ENCODE data around the gene PLCXD3.
A peak's percentile ranks its signal among the peaks of the same experiment; 100 is the strongest.
"Not testable (repeated sequence)": the region's sequence is repeated elsewhere in the genome, so short reads cannot be mapped to it uniquely, and the experiment has no call there.

The PLCXD3 gene

GRCh38 chr5:41338136-41338675 is 172.2 kb downstream of the PLCXD3 start:
- H3K9ac ChIP-seq (ENCODE audit: insufficient read length): no peak overlapping the region
- H3K27ac ChIP-seq: no peak overlapping the region
- TF ChIP-seq FOXP2 (optimal IDR thresholded peaks at IDR 0.05; ENCODE audit: control extremely low read depth, extremely low read length, insufficient read depth): no peak
- no peaks in the 10 kb centered on the region for H3K9me3 ChIP-seq (ENCODE audit: low read depth, low read length)
- H3K4me3 ChIP-seq: no peak overlapping the region
- no peak for DNase-seq (ENCODE audit: low read depth, low spot score)
- no peaks in the 10 kb centered on the region for H3K36me3 ChIP-seq (ENCODE audit: insufficient read depth, low read length)

GRCh38 chr5:41337724-41338123 is 172.7 kb downstream of the PLCXD3 start:
- no peak for TF ChIP-seq POLR2AphosphoS5 (IDR thresholded peaks at IDR 0.05; ENCODE audit: borderline replicate concordance, low read depth, low read length)
- no peak for TF ChIP-seq FOXP2 (optimal IDR thresholded peaks at IDR 0.05; ENCODE audit: control extremely low read depth, extremely low read length, insufficient read depth)
- TF ChIP-seq EZH2 (IDR thresholded peaks at IDR 0.05): no peak
- Histone ChIP-seq H3K27ac (no peak overlapping the region), H3K9me3 (ENCODE audit: low read depth, low read length) (no peaks in the 10 kb centered on the region), H3K4me3 (no peak overlapping the region), H3K9ac (ENCODE audit: insufficient read length) (no peak overlapping the region), H3K36me3 (ENCODE audit: insufficient read depth, low read length) (no peaks in the 10 kb centered on the region)
- no peak for DNase-seq (ENCODE audit: low read depth, low spot score)

- TF ChIP-seq EZH2 (IDR thresholded peaks at IDR 0.05) (no peak), FOXP2 (optimal IDR thresholded peaks at IDR 0.05; ENCODE audit: control extremely low read depth, extremely low read length, insufficient read depth) (no peak), POLR2AphosphoS5 (IDR thresholded peaks at IDR 0.05; ENCODE audit: borderline replicate concordance, low read depth, low read length) (no peak)
- no peaks in the 10 kb centered on the region for H3K9me3 ChIP-seq (ENCODE audit: low read depth, low read length)
- no peak for DNase-seq (ENCODE audit: low read depth, low spot score)
- no peak overlapping the region for H3K9ac ChIP-seq (ENCODE audit: insufficient read length)
- H3K27ac ChIP-seq: no peak overlapping the region
- H3K4me3 ChIP-seq: no peak overlapping the region
- H3K36me3 ChIP-seq (ENCODE audit: insufficient read depth, low read length): no peaks in the 10 kb centered on the region
Measured at GRCh38 chr5:41337216-41337615, 173.2 kb downstream of the PLCXD3 start.

- Histone ChIP-seq H3K9me3 (ENCODE audit: low read depth, low read length) (no peaks in the 10 kb centered on the region), H3K27ac (no peak overlapping the region), H3K4me3 (no peak overlapping the region), H3K36me3 (ENCODE audit: insufficient read depth, low read length) (no peaks in the 10 kb centered on the region), H3K9ac (ENCODE audit: insufficient read length) (no peak overlapping the region)
- no peak for TF ChIP-seq FOXP2 (optimal IDR thresholded peaks at IDR 0.05; ENCODE audit: control extremely low read depth, extremely low read length, insufficient read depth)
- no peak for TF ChIP-seq EZH2 (IDR thresholded peaks at IDR 0.05)
- DNase-seq (ENCODE audit: low read depth, low spot score): no peak
Measured at GRCh38 chr5:41336471-41336870, 173.9 kb downstream of the PLCXD3 start.

- no peak overlapping the region for H3K27ac ChIP-seq
- no peaks in the 10 kb centered on the region for H3K36me3 ChIP-seq (ENCODE audit: insufficient read depth, low read length)
- no peak overlapping the region for H3K9ac ChIP-seq (ENCODE audit: insufficient read length)
- TF ChIP-seq POLR2AphosphoS5 (IDR thresholded peaks at IDR 0.05; ENCODE audit: borderline replicate concordance, low read depth, low read length) (no peak), EZH2 (IDR thresholded peaks at IDR 0.05) (no peak), FOXP2 (optimal IDR thresholded peaks at IDR 0.05; ENCODE audit: control extremely low read depth, extremely low read length, insufficient read depth) (no peak)
- H3K4me3 ChIP-seq: no peak overlapping the region
- DNase-seq (ENCODE audit: low read depth, low spot score): no peak
- no peaks in the 10 kb centered on the region for H3K9me3 ChIP-seq (ENCODE audit: low read depth, low read length)
Measured at GRCh38 chr5:41335596-41336181, 174.7 kb downstream of the PLCXD3 start.

GRCh38 chr5:41334758-41335157 is 175.6 kb downstream of the PLCXD3 start:
- peak overlapping the region; percentile 11 for H3K4me3 ChIP-seq
- no peaks in the 10 kb centered on the region for H3K36me3 ChIP-seq (ENCODE audit: insufficient read depth, low read length)
- no peaks in the 10 kb centered on the region for H3K9me3 ChIP-seq (ENCODE audit: low read depth, low read length)
- H3K9ac ChIP-seq (ENCODE audit: insufficient read length): no peak overlapping the region
- TF ChIP-seq FOXP2 (optimal IDR thresholded peaks at IDR 0.05; ENCODE audit: control extremely low read depth, extremely low read length, insufficient read depth) (no peak), POLR2AphosphoS5 (IDR thresholded peaks at IDR 0.05; ENCODE audit: borderline replicate concordance, low read depth, low read length) (no peak), EZH2 (IDR thresholded peaks at IDR 0.05) (no peak)
- peak overlapping the region; percentile 22 for H3K27ac ChIP-seq
- DNase-seq (ENCODE audit: low read depth, low spot score): no peak

GRCh38 chr5:41334221-41334620 is 176.2 kb downstream of the PLCXD3 start:
- peak overlapping the region; percentile 22 for H3K27ac ChIP-seq
- H3K9ac ChIP-seq (ENCODE audit: insufficient read length): no peak overlapping the region
- no peaks in the 10 kb centered on the region for H3K36me3 ChIP-seq (ENCODE audit: insufficient read depth, low read length)
- peak overlapping the region; percentile 11 for H3K4me3 ChIP-seq
- no peak for DNase-seq (ENCODE audit: low read depth, low spot score)
- no peaks in the 10 kb centered on the region for H3K9me3 ChIP-seq (ENCODE audit: low read depth, low read length)
- no peak for TF ChIP-seq POLR2AphosphoS5 (IDR thresholded peaks at IDR 0.05; ENCODE audit: borderline replicate concordance, low read depth, low read length)
- no peak for TF ChIP-seq FOXP2 (optimal IDR thresholded peaks at IDR 0.05; ENCODE audit: control extremely low read depth, extremely low read length, insufficient read depth)
- TF ChIP-seq EZH2 (IDR thresholded peaks at IDR 0.05): no peak

- Histone ChIP-seq H3K36me3 (ENCODE audit: insufficient read depth, low read length) (no peaks in the 10 kb centered on the region), H3K9ac (ENCODE audit: insufficient read length) (no peak overlapping the region), H3K9me3 (ENCODE audit: low read depth, low read length) (no peaks in the 10 kb centered on the region), H3K27ac (no peak overlapping the region), H3K4me3 (no peak overlapping the region)
- DNase-seq (ENCODE audit: low read depth, low spot score): no peak
- TF ChIP-seq EZH2 (IDR thresholded peaks at IDR 0.05) (no peak), POLR2AphosphoS5 (IDR thresholded peaks at IDR 0.05; ENCODE audit: borderline replicate concordance, low read depth, low read length) (no peak), FOXP2 (optimal IDR thresholded peaks at IDR 0.05; ENCODE audit: control extremely low read depth, extremely low read length, insufficient read depth) (no peak)
Measured at GRCh38 chr5:41325074-41325473, 185.3 kb downstream of the PLCXD3 start.

GRCh38 chr5:41322826-41323225 is 187.6 kb downstream of the PLCXD3 start:
- H3K36me3 ChIP-seq (ENCODE audit: insufficient read depth, low read length); H3K9ac ChIP-seq (ENCODE audit: insufficient read length); H3K9me3 ChIP-seq (ENCODE audit: low read depth, low read length); DNase-seq (ENCODE audit: low read depth, low spot score); H3K4me3 ChIP-seq; H3K27ac ChIP-seq: not testable (repeated sequence)

Measured in SK-N-MC (cell line).